GM12878 (cell line): ENCODE results near the gene TACR1. TPM values are rescaled to one million over a fixed set of nuclear protein-coding genes. Genes with fewer than 3 reads are reported as not detected.

Experiments
- ATAC-seq: fragments of 200-7000 bp; cut with Tn5 transposase; 3 replicates; pipeline ENCODE4 v1.9.1; 2020; ENCODE audit warnings: mild to moderate bottlenecking, moderate library complexity
- BruUV-seq: library from RNA; stranded (reverse); fragments of 400-500 nt; replicated peaks from 2 replicates; lab custom pipeline; 2021; lab: Mats Ljungman, UMichigan
- CTCF ChIA-PET: fragments of 300-600 bp; sonication (Branson Sonifier 250); formaldehyde crosslinking; extraction: SDS; loops from one replicate; lab custom pipeline; 2021; ENCODE audit warnings: inconsistent platforms; lab: Yijun Ruan, JAX
- POLR2A ChIA-PET: fragments of 350-600 bp; formaldehyde crosslinking; extraction: SDS; loops from one replicate; lab custom pipeline; 2021; ENCODE audit warnings: inconsistent platforms; lab: Charles Lee
- RAD21 ChIA-PET: fragments of 300-600 bp; sonication (Branson Sonifier 250); formaldehyde crosslinking; loops from one replicate; lab custom pipeline; 2023; ENCODE audit warnings: antibody characterized with exemption; ENCODE audit not compliant: unreplicated experiment; lab: Charles Lee
- SMC1A ChIA-PET: fragments of 300-600 bp; sonication (Branson Sonifier 250); formaldehyde crosslinking; loops from one replicate; lab custom pipeline; 2023; ENCODE audit not compliant: unreplicated experiment, uncharacterized antibody; lab: Charles Lee
- DNase-seq: peaks from one replicate; pipeline ENCODE4 v3.0.0-alpha.2; 2011; ENCODE audit warnings: low read depth, low spot score
- FAIRE-seq: peaks from 3 replicates; lab custom pipeline; 2011; peaks lifted over from hg19 to GRCh38; lab: Jason Lieb, UNC
- H2AFZ ChIP-seq: 2 replicates; pipeline ENCODE4 v1.6.0; 2011; ENCODE audit warnings: low read depth, low read length, control low read depth; ENCODE audit not compliant: control insufficient read depth
- H3K27ac ChIP-seq: 2 replicates; pipeline ENCODE4 v1.5.1; 2011; ENCODE audit warnings: control low read depth; ENCODE audit not compliant: control insufficient read depth, insufficient read depth
- H3K27me3 ChIP-seq, 2 experiments: replicated peaks in 1 of 2; 2 replicates each; pipeline versions ENCODE4 v1.6.0 to v1.6.1; 2011; ENCODE audit warnings: low read length in 1 of 2; ENCODE audit not compliant: control insufficient read depth in 2 of 2, insufficient read depth in 2 of 2
- H3K36me3 ChIP-seq, 2 experiments: 2 replicates each; pipeline ENCODE4 v1.5.1; 2011; ENCODE audit warnings: low read length in 1 of 2; ENCODE audit not compliant: control insufficient read depth in 2 of 2, insufficient read depth in 2 of 2
- H3K4me1 ChIP-seq: 2 replicates; pipeline ENCODE4 v1.6.1; 2011; ENCODE audit warnings: mild to moderate bottlenecking, low read length, moderate library complexity, mixed read lengths; ENCODE audit not compliant: control insufficient read depth, insufficient read depth
- H3K4me2 ChIP-seq: 2 replicates; pipeline ENCODE4 v1.6.0; 2011; ENCODE audit warnings: control low read depth; ENCODE audit not compliant: control insufficient read depth, insufficient read depth
- H3K4me3 ChIP-seq: fragments of 200-600 bp; sonication (generic); 2 replicates; pipeline ENCODE4 v1.5.1; 2016
- H3K79me2 ChIP-seq: 2 replicates; pipeline ENCODE4 v1.6.0; 2011; ENCODE audit warnings: low read length; ENCODE audit not compliant: control insufficient read depth, insufficient read depth
- H3K9ac ChIP-seq: 2 replicates; pipeline ENCODE4 v1.8.0; 2011; ENCODE audit warnings: low read length, control low read depth, mixed read lengths; ENCODE audit not compliant: control insufficient read depth, insufficient read depth
- H3K9me3 ChIP-seq: replicated peaks from 3 replicates; pipeline ENCODE4 v1.5.1; 2011; ENCODE audit warnings: mild to moderate bottlenecking, low read length; ENCODE audit not compliant: control insufficient read depth, insufficient read depth
- H4K20me1 ChIP-seq: 2 replicates; pipeline ENCODE4 v1.6.0; 2011; ENCODE audit not compliant: control insufficient read depth, insufficient read depth
- CREM ChIP-seq: IDR thresholded peaks from 2 replicates; pipeline ENCODE4 v1.6.1; 2014; ENCODE audit warnings: antibody characterized with exemption, low read depth
- CTCF ChIP-seq, 3 experiments: IDR thresholded peaks in 2 of 3; conservative IDR thresholded peaks in 1 of 3; 2 replicates each; pipeline ENCODE4 v1.5.1; 2011; ENCODE audit warnings: low read depth in 3 of 3, low read length in 3 of 3, mild to moderate bottlenecking in 3 of 3, control low read depth in 2 of 3, moderate library complexity in 2 of 3, inconsistent platforms in 1 of 3, mixed read lengths in 1 of 3; ENCODE audit not compliant: control insufficient read depth in 2 of 3, insufficient read depth in 1 of 3; ENCODE audit errors: extremely low read depth in 1 of 3
- DPF2 ChIP-seq: fragments of 450-650 bp; IDR thresholded peaks from 2 replicates; pipeline ENCODE4 v1.6.1; 2017; ENCODE audit warnings: mild to moderate bottlenecking
- IKZF2 ChIP-seq, 2 experiments: fragments of 450-650 bp; IDR thresholded peaks; 2 replicates each; pipeline ENCODE4 v1.6.1; 2017; ENCODE audit warnings: mild to moderate bottlenecking in 2 of 2, moderate library complexity in 2 of 2
- JUND ChIP-seq: IDR thresholded peaks from 2 replicates; pipeline ENCODE4 v1.6.1; 2012; ENCODE audit warnings: low read depth, mild to moderate bottlenecking, low read length, improper control_type of control experiment, moderate library complexity
- LARP7 ChIP-seq: fragments of 450-650 bp; IDR thresholded peaks from 2 replicates; pipeline ENCODE4 v1.6.1; 2017; ENCODE audit warnings: mild to moderate bottlenecking
- USF1 ChIP-seq: IDR thresholded peaks from 2 replicates; pipeline ENCODE4 v1.6.1; 2011; ENCODE audit warnings: borderline replicate concordance, low read depth, mild to moderate bottlenecking, moderate library complexity, mixed read lengths, low read length; ENCODE audit not compliant: insufficient read depth; ENCODE audit errors: extremely low read length
- USF2 ChIP-seq: IDR thresholded peaks from 2 replicates; pipeline ENCODE4 v1.6.1; 2011; ENCODE audit warnings: low read depth, low read length, improper control_type of control experiment, borderline replicate concordance
- ZNF622 ChIP-seq: fragments of 450-650 bp; IDR thresholded peaks from 2 replicates; pipeline ENCODE4 v1.6.1; 2017; ENCODE audit warnings: mild to moderate bottlenecking, inconsistent platforms
- whole genome bisulfite sequencing: methylation state at CpG from one replicate; pipeline ENCODE4 v1.1.6; 2016; ENCODE audit warnings: low lambda C conversion rate; ENCODE audit not compliant: insufficient replicate concordance, insufficient coverage; ENCODE audit errors: missing lambda C conversion rate; 5-methylcytosine and 5-hydroxymethylcytosine counted together
- in situ Hi-C: fragments of 300-500 bp; cut with MboI; formaldehyde crosslinking; loops from 9 replicates; pipeline ENCODE4 v1.14.3; 2018; ENCODE audit warnings: mixed read lengths
- intact Hi-C: fragments of 100-400 bp; cut with micrococcal nuclease; formaldehyde crosslinking; loops from one replicate; pipeline ENCODE4 v1.14.2; 2022; ENCODE audit not compliant: unreplicated experiment
- polyA plus RNA-seq, 11 experiments: library from polyadenylated mRNA; depleted of rRNA in 4 of 11; unstranded in 6 of 11; stranded (reverse) in 5 of 11; fragments of >200 nt; fragmentation: Nextera tagmentation in 4 of 11; fragmentation: Illumina TruSeq in 1 of 11; extraction: Ambion mirVana in 4 of 11; extraction: Trizol in 1 of 11; gene quantifications; 1 replicate in 1 of 11; 2 replicates in 10 of 11; pipeline versions ENCODE4 v1.2.1 to v1.2.3, GENCODE V29; 2011 to 2016; ENCODE audit warnings: inconsistent platforms in 2 of 11, missing spikeins in 2 of 11, low read depth in 1 of 11
- total RNA-seq, 4 experiments: library from RNA; depleted of rRNA in 3 of 4; stranded (reverse); fragments of >200 nt in 3 of 4; fragmentation: Illumina TruSeq in 1 of 4; extraction: Trizol in 1 of 4; gene quantifications; 2 replicates each; pipeline versions ENCODE4 v1.2.1 to v1.2.3, GENCODE V29; 2013 to 2021

TACR1 gene
- total and polyA plus RNA-seq, 10 of the 15 experiments (the other 5 are each of a cell fraction or from before 2014, with no cell fraction given): 0.04 to 1.4 (median 0.15) TPM

- no peak for TF ChIP-seq CTCF (IDR thresholded peaks at IDR 0.05 in 2 of 3, conservative IDR thresholded peaks at IDR 0.05 in 1 of 3; ENCODE audit: control insufficient read depth in 2 of 3, extremely low read depth in 1 of 3, insufficient read depth in 1 of 3, low read depth in 3 of 3, low read length in 3 of 3)
- TF ChIP-seq LARP7: no peak
- TF ChIP-seq USF2: no peak
These were observed 155.0 kb downstream of the TACR1 start (continued) for GRCh38 chr2:75044291-75044690.

- no peak overlapping the region for H2AFZ ChIP-seq
- no TSS peak for BruUV-seq
- H3K9me3 ChIP-seq: no peaks in the 10 kb centered on the region; the same call in 2 of the 3 replicates
- RAD21 ChIA-PET: no interaction called here
- intact Hi-C loops: no loop called here
- no peak overlapping the region for H3K27ac ChIP-seq
- SMC1A ChIA-PET: interaction anchor here (0.9 to 3.2 kb wide), 3 partner anchors 10 to 89 kb away, joined by 3 to 22 read pairs (median 3); no protein-coding TSS in a partner anchor
- no peak overlapping the region for H3K4me3 ChIP-seq
- POLR2A ChIA-PET: no interaction called here
- no peaks in the 10 kb centered on the region for H3K36me3 ChIP-seq
- FAIRE-seq (no peak), ATAC-seq (no peak)
- H4K20me1 ChIP-seq: no peaks in the 10 kb centered on the region
- no peaks in the 10 kb centered on the region for H3K27me3 ChIP-seq
- 10% methylated on average over 1 of the region's 1 CpG for WGBS
- no peaks in the 10 kb centered on the region for H3K4me1 ChIP-seq
- no peak overlapping the region for H3K4me2 ChIP-seq
- no peak overlapping the region for H3K9ac ChIP-seq
- TF ChIP-seq IKZF2 (IDR thresholded peaks at IDR 0.05) (no peak), ZNF622 (no peak), CREM (no peak), JUND (no peak), USF1 (no peak), DPF2 (no peak)
- TF ChIP-seq, all 136 proteins: peak for 0
- in situ Hi-C loops: no loop called here
- CTCF ChIA-PET: interaction anchor here (1.1 to 5.9 kb wide), 4 partner anchors 8 to 123 kb away, joined by 3 to 38 read pairs (median 4); no protein-coding TSS in a partner anchor
- no peaks in the 10 kb centered on the region for H3K79me2 ChIP-seq
- DNase-seq: no peak
These were observed 156.5 kb downstream of the TACR1 start for GRCh38 chr2:75042823-75043222.
